SK-N-SH (cell line): Measurements from ENCODE around the gene GSG1L. TPM values are rescaled to one million over a fixed set of nuclear protein-coding genes. Genes with fewer than 3 reads are reported as not detected.

Source experiments
- CTCF ChIA-PET: fragments of 300-600, 350-600 bp; formaldehyde crosslinking; extraction: SDS; loops from one replicate; lab custom pipeline; 2021; lab: Yijun Ruan, JAX
- POLR2A ChIA-PET: fragments of 350-600 bp; sonication (Branson Sonifier 250); formaldehyde crosslinking; extraction: SDS; loops from one replicate; lab custom pipeline; 2020; ENCODE audit warnings: antibody characterized with exemption, inconsistent platforms; lab: Yijun Ruan, JAX
- DNase-seq: peaks from one replicate; pipeline ENCODE4 v3.0.0; 2012
- H2AFZ ChIP-seq: fragments of 200-600 bp; sonication (generic); 2 replicates; pipeline ENCODE4 v1.8.1; 2016; ENCODE audit warnings: antibody characterized with exemption, mild to moderate bottlenecking, low read depth
- H3F3A ChIP-seq: fragments of 200-600 bp; sonication (generic); replicated peaks from 2 replicates; pipeline ENCODE3; 2016; ENCODE audit warnings: antibody characterized with exemption, mild to moderate bottlenecking; ENCODE audit not compliant: insufficient read depth
- H3K27ac ChIP-seq, 2 experiments: fragments of 200-500 bp in 1 of 2; fragments of 200-600 bp in 1 of 2; sonication (Bioruptor generic) in 1 of 2; sonication (generic), shearing (Covaris generic) in 1 of 2; 2 replicates each; pipeline versions ENCODE4 v1.5.1 to v1.6.1; 2014 to 2016; ENCODE audit warnings: low read depth in 2 of 2, inconsistent platforms in 1 of 2, low read length in 1 of 2, mild to moderate bottlenecking in 1 of 2, mixed read lengths in 1 of 2
- H3K27me3 ChIP-seq: fragments of 200-600 bp; sonication (generic), shearing (Covaris generic); 2 replicates; pipeline ENCODE4 v1.6.1; 2016; ENCODE audit warnings: mixed run types; ENCODE audit not compliant: insufficient read depth
- H3K36me3 ChIP-seq, 2 experiments: fragments of 200-500 bp in 1 of 2; fragments of 200-600 bp in 1 of 2; sonication (Bioruptor generic) in 1 of 2; sonication (generic) in 1 of 2; replicated peaks in 1 of 2; 2 replicates each; pipeline versions ENCODE3 to v1.5.1; 2014 to 2016; ENCODE audit warnings: low read length in 1 of 2, mild to moderate bottlenecking in 1 of 2; ENCODE audit not compliant: insufficient read depth in 2 of 2, control insufficient read depth in 1 of 2
- H3K4me1 ChIP-seq, 2 experiments: fragments of 200-500 bp in 1 of 2; fragments of 200-600 bp in 1 of 2; sonication (Bioruptor generic) in 1 of 2; sonication (generic), shearing (Covaris generic) in 1 of 2; 2 replicates each; pipeline versions ENCODE4 v1.5.1 to v1.6.1; 2014 to 2016; ENCODE audit warnings: low read depth in 1 of 2, low read length in 1 of 2, mixed run types in 1 of 2; ENCODE audit not compliant: insufficient read depth in 2 of 2, control insufficient read depth in 1 of 2
- H3K4me2 ChIP-seq: fragments of 200-600 bp; sonication (generic), shearing (Covaris generic); 2 replicates; pipeline ENCODE4 v1.6.1; 2017; ENCODE audit warnings: mixed run types
- H3K4me3 ChIP-seq, 2 experiments: fragments of 200-500 bp in 1 of 2; fragments of 200-600 bp in 1 of 2; sonication (Bioruptor generic) in 1 of 2; sonication (generic), shearing (Covaris generic) in 1 of 2; 2 replicates each; pipeline versions ENCODE4 v1.5.1 to v1.8.1; 2014 to 2016; ENCODE audit warnings: low read depth in 2 of 2, inconsistent platforms in 1 of 2, low read length in 1 of 2, mild to moderate bottlenecking in 1 of 2, mixed read lengths in 1 of 2, moderate library complexity in 1 of 2
- H3K79me2 ChIP-seq: fragments of 200-600 bp; sonication (generic); 2 replicates; pipeline ENCODE4 v1.8.1; 2017; ENCODE audit warnings: mild to moderate bottlenecking; ENCODE audit not compliant: insufficient read depth
- H3K9ac ChIP-seq: fragments of 200-600 bp; sonication (generic); 2 replicates; pipeline ENCODE4 v1.6.1; 2017; ENCODE audit warnings: mixed run types
- H3K9me2 ChIP-seq: fragments of 200-600 bp; sonication (generic); 2 replicates; pipeline ENCODE4 v1.6.1; 2017; ENCODE audit warnings: mixed run types
- H3K9me3 ChIP-seq: fragments of 200-600 bp; sonication (generic); 2 replicates; pipeline ENCODE4 v1.6.1; 2017; ENCODE audit warnings: mixed run types, mild to moderate bottlenecking, moderate library complexity
- H4K20me1 ChIP-seq: fragments of 200-600 bp; sonication (generic); 2 replicates; pipeline ENCODE4 v1.6.1; 2017; ENCODE audit warnings: mild to moderate bottlenecking, mixed run types; ENCODE audit not compliant: insufficient read depth
- FOXM1 ChIP-seq: IDR thresholded peaks from 2 replicates; pipeline ENCODE4 v1.4.0; 2012; ENCODE audit warnings: low read depth, mild to moderate bottlenecking
- MEF2A ChIP-seq: IDR thresholded peaks from 2 replicates; pipeline ENCODE4 v1.4.0; 2012; ENCODE audit warnings: low read depth, borderline replicate concordance
- MXI1 ChIP-seq: IDR thresholded peaks from 2 replicates; pipeline ENCODE4 v1.6.1; 2012; ENCODE audit warnings: mild to moderate bottlenecking, low read depth, low read length, improper control_type of control experiment
- NFIC ChIP-seq: IDR thresholded peaks from 2 replicates; pipeline ENCODE4 v1.4.0; 2012; ENCODE audit warnings: borderline replicate concordance
- NRF1 ChIP-seq: IDR thresholded peaks from 2 replicates; pipeline ENCODE4 v1.6.1; 2012; ENCODE audit warnings: low read depth, mild to moderate bottlenecking, low read length
- RAD21 ChIP-seq: IDR thresholded peaks from 2 replicates; pipeline ENCODE4 v1.6.1; 2012; ENCODE audit warnings: mild to moderate bottlenecking, low read length
- RCOR1 ChIP-seq: fragments of 150-350 bp; IDR thresholded peaks from 2 replicates; pipeline ENCODE4 v1.6.1; 2017; ENCODE audit warnings: antibody characterized with exemption, low read length
- RFX5 ChIP-seq: IDR thresholded peaks from 2 replicates; pipeline ENCODE4 v1.6.1; 2012; ENCODE audit warnings: mild to moderate bottlenecking, improper control_type of control experiment, low read length
- RXRA ChIP-seq: IDR thresholded peaks from 2 replicates; pipeline ENCODE4 v1.4.0; 2012; ENCODE audit warnings: low read depth, mild to moderate bottlenecking, borderline replicate concordance
- SIN3A ChIP-seq: IDR thresholded peaks from 2 replicates; pipeline ENCODE4 v1.6.1; 2012; ENCODE audit warnings: low read depth, mild to moderate bottlenecking, low read length, moderate library complexity, borderline replicate concordance
- TAF1 ChIP-seq: IDR thresholded peaks from 2 replicates; pipeline ENCODE4 v1.6.1; 2012; ENCODE audit warnings: low read depth, mild to moderate bottlenecking, low read length, moderate library complexity, borderline replicate concordance
- TEAD4 ChIP-seq: IDR thresholded peaks from 2 replicates; pipeline ENCODE4 v1.4.0; 2012; ENCODE audit warnings: mild to moderate bottlenecking, borderline replicate concordance; ENCODE audit not compliant: insufficient read depth
- WGBS: methylation state at CpG from one replicate; pipeline ENCODE4 v1.1.6; 2017; ENCODE audit warnings: low lambda C conversion rate; 5-methylcytosine and 5-hydroxymethylcytosine counted together
- polyA plus RNA-seq, 3 experiments: library from polyadenylated mRNA; depleted of rRNA; stranded (reverse); fragments of >200 nt; gene quantifications; 2 replicates each; pipeline ENCODE4 v1.2.3, GENCODE V29; 2012
- TF ChIP-seq, protein P1 (sequence below): IDR thresholded peaks from 2 replicates; pipeline ENCODE4; 2012
- TF ChIP-seq, protein P2 (sequence below): fragments of 200-600 bp; sonication (generic); IDR thresholded peaks from 2 replicates; pipeline ENCODE4 v1.6.1; 2017; ENCODE audit warnings: antibody characterized with exemption, mild to moderate bottlenecking, moderate library complexity
- TF ChIP-seq, protein P3 (sequence below): IDR thresholded peaks from 2 replicates; pipeline ENCODE4 v1.4.0; 2012; ENCODE audit warnings: low read depth, borderline replicate concordance

The GSG1L gene
- polyA plus RNA-seq, 1 of the 3 experiments (the other 2 are of a cell fraction) = not detected

DNA sequence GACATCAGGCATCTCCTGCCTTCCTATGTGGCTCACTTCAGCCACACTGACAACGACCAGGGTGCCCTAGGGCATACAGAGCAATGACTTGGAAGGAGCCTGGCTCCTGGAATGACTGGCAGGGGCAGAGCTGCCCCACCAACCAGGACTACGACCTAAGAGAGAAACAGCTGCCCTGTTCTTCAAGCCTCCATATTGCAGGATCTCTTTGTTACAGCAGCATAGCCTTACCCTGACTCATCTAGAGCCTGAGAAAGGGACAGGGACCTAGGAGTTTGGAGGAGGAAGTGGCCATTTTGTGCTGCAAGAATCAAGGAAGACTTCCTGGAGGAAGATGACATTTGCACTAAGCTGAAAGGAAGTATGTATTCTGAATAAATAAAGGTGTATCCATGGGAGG, 49.6 kb downstream of the GSG1L start:
- no peak for DNase-seq
- H3K36me3 ChIP-seq = no peaks in the 10 kb centered on the region
- no peak overlapping the region for H2AFZ ChIP-seq
- H3K9me2 ChIP-seq = no peaks in the 10 kb centered on the region
- H3K4me3 ChIP-seq = no peak overlapping the region
- CTCF ChIA-PET = interaction anchor here (0.6 kb wide), 1 partner anchor 41 kb away, joined by 3 read pairs; no protein-coding TSS in a partner anchor
- no peaks in the 10 kb centered on the region for H4K20me1 ChIP-seq
- H3K9ac ChIP-seq = no peak overlapping the region
- POLR2A ChIA-PET = no interaction called here
- no peaks in the 10 kb centered on the region; a peak in 1 of 4 replicates for H3K4me1 ChIP-seq
- H3F3A ChIP-seq = no peaks in the 10 kb centered on the region
- 33% methylated on average over 1 of the region's 2 CpGs for WGBS
- no peaks in the 10 kb centered on the region for H3K79me2 ChIP-seq
- H3K4me2 ChIP-seq = no peak overlapping the region
- H3K9me3 ChIP-seq = no peaks in the 10 kb centered on the region
- no peaks in the 10 kb centered on the region for H3K27me3 ChIP-seq
- H3K27ac ChIP-seq = no peak overlapping the region
- no peak for TF ChIP-seq NFIC
- no peak for TF ChIP-seq MEF2A
- TF ChIP-seq TEAD4 = no peak
- no peak for TF ChIP-seq RXRA
- TF ChIP-seq, protein P1, sequence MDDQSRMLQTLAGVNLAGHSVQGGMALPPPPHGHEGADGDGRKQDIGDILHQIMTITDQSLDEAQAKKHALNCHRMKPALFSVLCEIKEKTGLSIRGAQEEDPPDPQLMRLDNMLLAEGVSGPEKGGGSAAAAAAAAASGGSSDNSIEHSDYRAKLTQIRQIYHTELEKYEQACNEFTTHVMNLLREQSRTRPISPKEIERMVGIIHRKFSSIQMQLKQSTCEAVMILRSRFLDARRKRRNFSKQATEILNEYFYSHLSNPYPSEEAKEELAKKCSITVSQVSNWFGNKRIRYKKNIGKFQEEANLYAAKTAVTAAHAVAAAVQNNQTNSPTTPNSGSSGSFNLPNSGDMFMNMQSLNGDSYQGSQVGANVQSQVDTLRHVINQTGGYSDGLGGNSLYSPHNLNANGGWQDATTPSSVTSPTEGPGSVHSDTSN = no peak
- TF ChIP-seq, protein P2, sequence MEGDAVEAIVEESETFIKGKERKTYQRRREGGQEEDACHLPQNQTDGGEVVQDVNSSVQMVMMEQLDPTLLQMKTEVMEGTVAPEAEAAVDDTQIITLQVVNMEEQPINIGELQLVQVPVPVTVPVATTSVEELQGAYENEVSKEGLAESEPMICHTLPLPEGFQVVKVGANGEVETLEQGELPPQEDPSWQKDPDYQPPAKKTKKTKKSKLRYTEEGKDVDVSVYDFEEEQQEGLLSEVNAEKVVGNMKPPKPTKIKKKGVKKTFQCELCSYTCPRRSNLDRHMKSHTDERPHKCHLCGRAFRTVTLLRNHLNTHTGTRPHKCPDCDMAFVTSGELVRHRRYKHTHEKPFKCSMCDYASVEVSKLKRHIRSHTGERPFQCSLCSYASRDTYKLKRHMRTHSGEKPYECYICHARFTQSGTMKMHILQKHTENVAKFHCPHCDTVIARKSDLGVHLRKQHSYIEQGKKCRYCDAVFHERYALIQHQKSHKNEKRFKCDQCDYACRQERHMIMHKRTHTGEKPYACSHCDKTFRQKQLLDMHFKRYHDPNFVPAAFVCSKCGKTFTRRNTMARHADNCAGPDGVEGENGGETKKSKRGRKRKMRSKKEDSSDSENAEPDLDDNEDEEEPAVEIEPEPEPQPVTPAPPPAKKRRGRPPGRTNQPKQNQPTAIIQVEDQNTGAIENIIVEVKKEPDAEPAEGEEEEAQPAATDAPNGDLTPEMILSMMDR = no peak
- no peak for TF ChIP-seq SIN3A

DNA sequence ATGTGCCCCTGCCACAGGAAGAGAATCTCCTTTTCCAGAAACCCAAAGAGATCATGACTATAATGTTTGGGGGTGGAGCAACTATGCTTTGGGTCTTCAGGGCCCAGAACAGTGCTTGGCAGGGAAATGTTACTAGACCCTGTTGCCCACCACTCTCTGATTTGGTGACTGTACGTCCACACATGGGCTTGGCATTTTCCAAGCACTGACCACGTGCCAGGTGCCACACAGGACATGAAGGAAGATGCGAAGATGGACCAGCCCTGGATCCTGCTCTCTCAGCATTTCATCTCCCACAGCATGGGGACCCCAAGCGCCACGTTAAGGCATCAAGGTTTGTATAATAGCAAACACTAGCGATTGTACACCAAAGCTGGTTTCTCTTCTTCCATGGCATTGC, 50.1 kb downstream of the GSG1L start:
- Histone ChIP-seq H3K36me3 (no peaks in the 10 kb centered on the region), H3F3A (no peaks in the 10 kb centered on the region), H4K20me1 (no peaks in the 10 kb centered on the region), H3K27me3 (no peaks in the 10 kb centered on the region), H3K4me3 (no peak overlapping the region), H3K9ac (no peak overlapping the region), H2AFZ (no peak overlapping the region), H3K4me1 (no peaks in the 10 kb centered on the region; a peak in 1 of 4 replicates), H3K79me2 (no peaks in the 10 kb centered on the region)
- WGBS = 25% methylated on average over 5 of the region's 6 CpGs
- POLR2A ChIA-PET = no interaction called here
- TF ChIP-seq MXI1 = no peak
- TF ChIP-seq, protein P1 = no peak
- TF ChIP-seq RAD21 = no peak
- TF ChIP-seq NRF1 = no peak
- TF ChIP-seq, protein P3, sequence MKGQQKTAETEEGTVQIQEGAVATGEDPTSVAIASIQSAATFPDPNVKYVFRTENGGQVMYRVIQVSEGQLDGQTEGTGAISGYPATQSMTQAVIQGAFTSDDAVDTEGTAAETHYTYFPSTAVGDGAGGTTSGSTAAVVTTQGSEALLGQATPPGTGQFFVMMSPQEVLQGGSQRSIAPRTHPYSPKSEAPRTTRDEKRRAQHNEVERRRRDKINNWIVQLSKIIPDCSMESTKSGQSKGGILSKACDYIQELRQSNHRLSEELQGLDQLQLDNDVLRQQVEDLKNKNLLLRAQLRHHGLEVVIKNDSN = no peak
- no peak for TF ChIP-seq FOXM1
- no peak for TF ChIP-seq TAF1
- no peak for TF ChIP-seq RCOR1
- TF ChIP-seq RFX5 = no peak
- TF ChIP-seq, all 33 proteins: peak for 0
- H3K27ac ChIP-seq = no peak overlapping the region
- no peaks in the 10 kb centered on the region for H3K9me2 ChIP-seq
- no peak overlapping the region for H3K4me2 ChIP-seq
- DNase-seq = no peak
- CTCF ChIA-PET = interaction anchor here (0.6 kb wide), 1 partner anchor 40 kb away, joined by 3 read pairs; no protein-coding TSS in a partner anchor
- H3K9me3 ChIP-seq = no peaks in the 10 kb centered on the region
